ENCODE measurements around the gene EIF2D.
"Not testable (repeated sequence)": the region's sequence is repeated elsewhere in the genome, so short reads cannot be mapped to it uniquely, and the experiment has no call there.

Gene EIF2D

GRCh38 chr1:206590025-206590758 lies 22.1 kb downstream of the EIF2D start:
- no peak overlapping the region for H3K4me3 ChIP-seq
- H3K27ac ChIP-seq: peak overlapping the region in 17 of 21 experiments; percentile 18 to 86 (median 75)

- Histone ChIP-seq H3K27ac (peak overlapping the region in 17 of 21 experiments; percentile 14 to 86 (median 75)), H3K4me3 (no peak overlapping the region)
Measured at GRCh38 chr1:206589206-206589605, 23.1 kb downstream of the EIF2D start.

GRCh38 chr1:206588492-206588891 lies 23.8 kb downstream of the EIF2D start:
- Histone ChIP-seq H3K4me3 (no peak overlapping the region), H3K27ac (peak overlapping the region in 20 of 21 experiments; percentile 37 to 86 (median 76))

GRCh38 chr1:206587904-206588303 lies 24.4 kb downstream of the EIF2D start:
- Histone ChIP-seq H3K4me3 (no peak overlapping the region), H3K27ac (peak overlapping the region in 20 of 21 experiments; percentile 37 to 84 (median 76))

- Histone ChIP-seq H3K27ac (peak overlapping the region in 20 of 21 experiments; percentile 37 to 84 (median 78)), H3K4me3 (no peak overlapping the region)
Measured at GRCh38 chr1:206586501-206587445, 25.5 kb downstream of the EIF2D start.

GRCh38 chr1:206584683-206585082 lies 27.6 kb downstream of the EIF2D start:
- Histone ChIP-seq H3K27ac (peak overlapping the region in 18 of 21 experiments; percentile 6 to 84 (median 76)), H3K4me3 (no peak overlapping the region)

GRCh38 chr1:206583707-206584648 lies 28.3 kb downstream of the EIF2D start:
- Histone ChIP-seq H3K4me3 (no peak overlapping the region), H3K27ac (peak overlapping the region in 19 of 21 experiments; percentile 21 to 84 (median 78))

- Histone ChIP-seq H3K27ac (peak overlapping the region in 20 of 21 experiments; percentile 20 to 84 (median 66)), H3K4me3 (peak overlapping the region in 1 of 7 experiments; percentile 3)
Measured at GRCh38 chr1:206582971-206583706, 29.1 kb downstream of the EIF2D start.

GRCh38 chr1:206582537-206582936 lies 29.7 kb downstream of the EIF2D start:
- peak overlapping the region in 13 of 21 experiments; percentile 23 to 85 (median 75) for H3K27ac ChIP-seq
- H3K4me3 ChIP-seq: no peak overlapping the region

- Histone ChIP-seq H3K27ac (peak overlapping the region in 12 of 21 experiments; percentile 10 to 88 (median 80)), H3K4me3 (no peak overlapping the region)
Measured at GRCh38 chr1:206581571-206581981, 30.7 kb downstream of the EIF2D start.

- peak overlapping the region in 18 of 21 experiments; percentile 54 to 88 (median 79) for H3K27ac ChIP-seq
- H3K4me3 ChIP-seq: not testable (repeated sequence)
Measured at GRCh38 chr1:206581114-206581497, 31.2 kb downstream of the EIF2D start.

GRCh38 chr1:206580438-206581113 lies 31.7 kb downstream of the EIF2D start:
- Histone ChIP-seq H3K4me3 (no peak overlapping the region), H3K27ac (peak overlapping the region in 20 of 21 experiments; percentile 42 to 88 (median 78))

GRCh38 chr1:206579747-206580437 lies 32.4 kb downstream of the EIF2D start:
- peak overlapping the region in 20 of 21 experiments; percentile 42 to 88 (median 78) for H3K27ac ChIP-seq

GRCh38 chr1:206578978-206579374 lies 33.3 kb downstream of the EIF2D start:
- H3K27ac ChIP-seq: peak overlapping the region in 18 of 21 experiments; percentile 45 to 88 (median 78)
- no peak overlapping the region for H3K4me3 ChIP-seq

More at GRCh38 chr1:206579747-206580437, 32.4 kb downstream of the EIF2D start:
- H3K4me3 ChIP-seq: no peak overlapping the region

- H3K27ac ChIP-seq: peak overlapping the region in 15 of 21 experiments; percentile 2 to 92 (median 82)
- no peak overlapping the region for H3K4me3 ChIP-seq
Measured at GRCh38 chr1:206578068-206578977, 33.9 kb downstream of the EIF2D start.

GRCh38 chr1:206577626-206578025 lies 34.6 kb downstream of the EIF2D start:
- H3K27ac ChIP-seq: peak overlapping the region in 9 of 21 experiments; percentile 5 to 92 (median 67)
- H3K4me3 ChIP-seq: no peak overlapping the region
